ENCODE results near the gene PAFAH1B1.

GRCh38 chr17:2722611-2723010 lies 129.2 kb downstream of the PAFAH1B1 start:
- no peak for TF ChIP-seq CTCF (IDR thresholded peaks at IDR 0.05)
- no peak for TF ChIP-seq POLR2A (IDR thresholded peaks at IDR 0.05)
